NCI-H446 (cell line): ENCODE results near the gene ABHD11.
"Not testable (repeated sequence)": the region's sequence is repeated elsewhere in the genome, so short reads cannot be mapped to it uniquely, and the experiment has no call there.

Experiments used
- DNase-seq, 2 experiments: peaks; one replicate each; lab custom pipeline; 2025; lab: John Stamatoyannopoulos, UW

Gene ABHD11

DNA sequence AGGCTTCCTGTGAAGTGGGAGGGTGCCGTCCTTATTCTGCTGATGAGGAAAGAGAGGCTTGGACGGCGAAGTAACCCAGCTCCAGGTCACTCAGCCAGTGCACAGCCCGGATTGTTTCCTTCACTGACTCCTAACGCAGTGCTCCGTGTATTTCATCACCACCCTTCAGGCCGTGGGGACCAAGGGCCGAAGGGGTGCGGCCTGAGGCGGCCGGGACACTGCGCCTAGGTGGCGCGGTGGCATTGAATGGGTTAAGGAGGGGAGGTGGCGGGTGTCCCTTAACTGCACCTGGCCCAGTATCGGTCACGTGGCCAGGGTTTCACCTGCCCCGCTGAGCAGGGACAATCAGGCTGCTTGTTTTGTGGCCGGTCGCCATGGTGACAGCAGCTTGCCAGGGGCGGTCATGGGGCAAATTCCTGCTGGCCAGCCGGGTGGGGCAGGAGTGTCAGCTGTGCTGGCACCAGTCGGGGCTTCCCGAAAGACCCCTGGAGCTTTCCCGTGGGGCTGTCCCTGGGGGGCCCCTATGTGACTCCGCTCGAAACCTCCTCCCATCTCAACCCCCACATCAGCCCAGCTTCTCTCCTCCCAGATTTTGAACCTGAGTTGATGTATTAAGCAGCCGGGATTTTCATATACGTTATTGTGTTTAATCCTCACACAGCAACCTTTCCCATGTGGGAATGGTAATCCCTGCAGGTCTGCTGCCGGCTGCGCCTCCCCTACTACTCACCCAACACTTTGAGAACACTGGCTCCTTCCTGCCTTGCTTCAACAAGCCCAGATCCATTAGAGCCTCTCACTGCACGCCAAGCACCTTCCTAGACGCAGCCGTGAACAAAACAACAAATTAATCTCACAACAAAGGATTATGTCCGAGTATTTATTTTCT is 4.4 kb upstream of the ABHD11 start:
- DNase-seq = no peak

DNA sequence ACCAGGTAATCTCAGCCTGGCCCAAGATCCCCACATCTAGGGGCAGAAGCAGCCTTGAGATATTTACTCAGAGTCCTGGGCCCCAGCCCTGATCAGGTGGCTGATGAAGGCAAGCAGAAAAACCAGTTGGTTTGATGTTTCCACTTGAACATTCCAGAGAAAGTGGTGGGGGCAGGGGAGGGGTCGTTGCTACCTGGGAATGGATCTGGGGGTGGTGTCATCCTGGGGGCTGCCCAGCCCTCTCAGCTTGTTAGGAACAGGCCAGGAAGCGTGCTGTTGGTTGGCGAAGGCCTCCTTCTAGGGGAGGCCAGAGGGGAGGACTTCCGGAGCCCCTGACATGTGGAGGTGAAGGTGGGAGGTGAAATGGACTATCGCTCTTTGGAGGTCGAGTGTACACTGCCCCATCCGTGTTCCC is 3.7 kb upstream of the ABHD11 start:
- DNase-seq = no peak

DNA sequence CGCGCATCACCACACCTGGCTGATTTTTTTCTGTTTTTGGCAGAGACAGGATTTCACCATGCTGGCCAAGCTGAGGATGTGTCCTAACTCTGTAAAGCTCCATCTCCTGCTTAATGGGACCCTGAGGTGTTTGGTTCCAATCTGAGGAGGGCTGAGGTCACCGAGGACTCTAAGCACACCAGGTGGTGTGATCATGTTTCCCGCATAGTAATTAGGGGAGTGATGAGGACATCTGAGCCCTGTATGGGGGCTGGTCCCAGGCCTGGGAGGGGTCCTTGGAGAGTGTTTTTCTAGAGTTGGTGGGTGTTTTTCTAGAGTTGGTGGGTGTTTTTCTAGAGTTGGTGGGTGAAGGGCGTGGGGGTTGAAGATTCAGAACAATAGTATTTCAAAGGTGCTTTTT is 3.0 kb upstream of the ABHD11 start:
- no peak for DNase-seq

DNA sequence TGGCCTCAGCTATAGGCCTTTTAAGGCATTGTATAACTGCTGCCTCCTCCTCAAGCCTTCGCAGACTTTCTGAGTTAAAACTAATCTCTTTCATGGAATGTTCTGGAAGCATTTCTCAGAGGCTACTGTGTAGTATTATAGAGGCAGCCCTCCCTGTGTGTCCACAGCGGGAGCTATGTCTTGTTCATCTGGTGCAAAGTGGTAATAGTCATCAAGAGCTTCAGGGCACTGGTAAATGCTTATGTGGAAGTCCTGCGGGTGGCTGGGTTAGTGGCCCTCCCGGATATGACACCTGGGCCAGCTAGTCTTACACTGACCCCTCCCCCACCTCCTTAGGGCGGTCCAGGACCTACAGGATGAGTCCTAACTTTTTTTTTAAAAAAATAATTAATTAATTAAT is 2.2 kb upstream of the ABHD11 start:
- no peak for DNase-seq

DNA sequence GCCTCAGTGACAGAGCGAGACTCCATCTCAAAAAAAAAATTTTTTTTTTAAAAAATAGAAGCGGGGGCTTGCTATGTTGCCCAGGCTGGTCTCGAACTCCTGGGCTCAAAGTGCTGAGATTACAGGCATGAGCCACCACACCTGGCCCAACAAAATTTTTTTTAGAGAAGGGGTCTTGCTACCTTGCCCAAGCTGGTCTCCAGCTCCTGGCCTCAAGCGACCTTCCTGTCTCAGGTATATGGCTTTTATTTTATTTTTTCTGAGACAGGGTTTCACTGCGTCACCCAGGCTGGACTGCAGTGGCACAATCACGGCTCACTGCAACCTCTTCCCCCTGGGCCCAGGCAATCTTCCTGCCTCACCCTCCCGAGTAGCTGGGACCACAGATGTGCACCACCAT is 1.6 kb upstream of the ABHD11 start:
- no peak for DNase-seq

DNA sequence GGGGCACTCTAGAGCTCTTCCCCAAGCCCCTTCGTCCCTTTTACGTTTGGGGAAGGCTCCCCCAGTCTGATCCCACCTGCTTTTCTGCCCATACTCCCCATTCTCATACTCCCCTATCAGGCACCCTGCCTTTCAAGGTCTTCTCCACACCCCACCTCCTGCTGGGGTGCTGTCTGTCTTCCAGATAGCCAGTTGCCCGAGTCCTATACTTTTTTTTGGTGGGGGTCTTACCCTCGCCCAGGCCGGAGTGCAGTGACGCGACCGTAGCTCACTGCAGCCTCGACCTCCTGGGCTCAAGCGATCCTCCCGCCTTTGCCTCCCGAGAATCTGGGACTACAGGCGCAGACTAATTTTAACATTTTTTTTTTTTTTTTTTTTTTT is 775 bp upstream of the ABHD11 start:
- DNase-seq = no peak

DNA sequence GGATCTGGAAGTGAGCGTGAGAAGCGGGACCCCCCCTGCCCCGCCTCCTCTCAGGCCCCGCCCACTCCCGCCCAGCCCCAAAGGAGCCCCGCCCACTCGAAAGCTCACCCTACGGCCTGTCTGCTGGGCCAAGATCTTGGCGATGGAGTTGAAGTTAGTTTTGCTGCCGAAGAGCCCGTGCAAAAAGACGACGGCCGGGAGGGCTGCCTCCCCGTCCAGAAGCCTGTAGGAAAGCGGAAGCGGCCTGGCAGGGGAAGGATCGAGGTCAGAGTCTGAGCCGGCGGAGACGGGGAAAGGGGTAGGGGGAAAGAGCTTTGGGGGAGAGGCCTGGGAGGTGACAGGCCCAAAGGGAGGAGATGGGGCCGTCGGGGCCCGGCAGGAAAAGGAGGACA is 386 bp downstream of the ABHD11 start:
- DNase-seq = peak in 1 of 2 experiments; percentile 45

DNA sequence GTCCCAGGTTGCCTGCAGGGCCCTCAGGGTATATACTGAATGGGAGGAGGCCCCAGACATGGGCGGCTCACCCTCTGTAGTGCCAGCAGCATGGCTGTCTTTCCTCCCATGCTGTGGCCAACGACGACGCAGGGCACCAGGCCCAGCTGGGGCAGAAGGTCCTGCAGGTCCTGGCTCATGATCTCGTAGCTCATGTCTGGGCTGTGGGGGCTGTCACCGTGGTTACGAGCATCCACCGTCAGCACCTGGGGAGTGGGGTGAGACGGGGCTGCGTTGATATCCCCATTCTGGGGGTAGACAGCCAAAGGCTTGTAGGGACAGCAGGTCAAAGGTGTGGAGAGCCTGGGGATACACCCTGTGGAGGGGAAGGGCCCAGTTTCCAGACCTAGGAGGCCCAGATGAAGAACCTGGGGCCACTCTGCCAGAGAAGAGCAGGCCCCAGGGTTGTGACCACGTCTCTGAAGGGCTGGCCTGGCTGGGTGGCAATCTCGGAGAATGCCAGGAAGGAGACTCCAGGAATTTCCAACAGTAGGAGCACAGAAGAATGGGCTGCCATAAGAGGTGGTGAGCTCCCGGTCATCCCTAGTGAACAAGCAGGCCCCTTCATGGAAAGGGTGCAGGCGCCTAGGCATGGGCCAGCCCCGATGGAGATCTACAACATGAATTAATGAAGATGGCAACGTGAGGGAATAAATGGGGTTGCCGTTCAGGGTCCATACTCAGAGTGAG is 947 bp downstream of the ABHD11 start:
- no peak for DNase-seq

DNA sequence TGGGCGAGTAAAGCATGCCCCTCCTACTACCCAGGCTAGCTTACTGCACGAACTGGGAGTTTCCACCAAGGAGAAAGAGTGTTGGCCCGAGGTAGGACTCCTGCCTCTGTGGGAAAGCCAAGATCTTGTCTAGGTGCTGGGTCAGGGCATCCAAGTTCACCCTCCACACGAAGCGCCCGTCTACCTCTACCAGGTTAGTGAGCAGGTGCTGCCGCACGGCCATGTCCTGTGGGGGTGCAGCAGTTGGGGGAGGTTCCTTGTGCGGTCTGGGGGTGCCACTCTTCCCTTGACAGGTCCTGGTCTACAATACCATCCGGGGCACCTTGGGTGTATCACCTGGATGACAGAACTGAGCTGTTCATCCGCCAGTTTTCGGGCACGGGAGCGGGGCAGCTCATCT is 1.7 kb downstream of the ABHD11 start:
- DNase-seq = no peak

DNA sequence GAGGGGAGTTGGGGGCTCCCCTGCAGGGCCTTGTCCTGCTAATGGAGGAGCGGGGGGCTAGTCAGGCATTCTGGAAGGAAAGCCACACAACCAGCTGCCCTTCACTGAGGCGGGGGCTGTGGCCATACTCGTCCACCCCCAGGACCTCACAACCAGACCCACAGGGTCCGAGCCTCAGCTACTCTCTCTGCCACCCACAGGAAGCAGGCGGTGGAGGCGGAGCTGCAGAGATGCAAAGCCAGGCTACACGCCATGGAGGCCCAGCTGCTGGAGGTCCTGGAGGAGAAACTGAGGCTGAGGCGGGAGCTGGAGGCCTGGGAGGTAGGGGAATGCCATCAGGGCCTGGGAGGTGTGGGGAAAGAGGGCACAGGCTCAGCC is 3.1 kb downstream of the ABHD11 start:
- DNase-seq = no peak

DNA sequence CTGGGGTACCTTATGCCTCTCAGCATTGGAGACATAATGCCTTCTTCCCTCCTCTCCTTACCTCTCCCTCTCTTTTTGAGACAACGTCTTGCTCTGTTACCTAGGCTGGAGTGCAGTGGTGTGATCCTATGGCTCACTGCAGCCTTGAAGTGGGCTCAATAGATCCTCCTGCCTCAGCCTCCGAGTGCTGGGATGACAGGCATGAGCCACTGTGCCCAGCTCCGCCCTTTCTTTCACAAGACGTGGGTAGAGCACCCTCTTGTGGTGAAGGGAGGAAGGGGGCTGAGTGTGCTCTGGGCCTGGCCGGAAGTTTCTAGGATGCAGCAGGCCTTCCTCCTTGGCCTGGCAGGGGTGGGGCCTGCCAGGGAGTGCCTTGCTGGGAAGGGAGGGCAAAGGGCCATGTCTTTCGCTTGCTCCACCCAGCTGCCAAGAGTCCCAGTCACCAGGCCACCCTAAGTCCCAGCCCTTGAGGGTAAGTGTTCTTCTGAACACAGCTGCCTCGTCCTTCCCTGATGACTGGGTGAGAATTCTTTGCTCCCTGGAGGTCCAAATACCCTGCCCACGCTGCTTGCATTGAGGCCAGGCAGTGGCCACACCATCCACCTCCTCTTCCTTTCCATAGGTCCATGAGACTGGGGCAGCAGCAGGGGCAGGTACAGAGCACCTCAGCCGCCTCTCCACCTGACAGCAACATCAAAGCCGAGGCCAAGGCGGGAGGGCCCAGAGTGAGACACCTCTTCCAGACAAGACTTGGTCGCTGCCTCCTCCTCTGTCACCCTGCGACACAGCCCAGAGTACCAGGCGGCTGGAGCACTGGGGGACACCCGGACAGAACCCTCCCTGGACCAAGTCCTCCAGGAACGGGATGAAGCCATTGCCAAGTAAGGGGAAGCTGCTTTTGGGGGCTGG is 3.7 kb downstream of the ABHD11 start:
- DNase-seq = peak; percentile 49 to 72

DNA sequence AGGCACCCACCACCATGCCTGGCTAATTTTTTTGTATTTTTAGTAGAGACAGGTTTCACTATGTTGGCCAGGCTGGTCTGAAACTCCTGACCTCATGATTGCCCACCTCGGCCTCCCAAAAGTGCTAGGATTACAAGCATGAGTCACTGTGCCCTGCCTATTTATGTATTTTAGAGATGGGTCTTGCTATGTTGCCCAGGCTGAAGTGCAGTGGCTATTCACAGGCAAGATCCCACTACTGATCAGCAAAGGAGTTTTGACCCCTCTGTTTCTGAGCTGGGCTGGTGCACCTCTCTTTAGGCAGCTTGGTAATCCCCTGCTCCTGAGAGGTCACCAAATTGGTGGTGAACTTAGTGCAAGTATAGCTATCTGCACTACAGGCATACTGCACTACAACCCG is 6.2 kb downstream of the ABHD11 start:
- no peak for DNase-seq

DNA sequence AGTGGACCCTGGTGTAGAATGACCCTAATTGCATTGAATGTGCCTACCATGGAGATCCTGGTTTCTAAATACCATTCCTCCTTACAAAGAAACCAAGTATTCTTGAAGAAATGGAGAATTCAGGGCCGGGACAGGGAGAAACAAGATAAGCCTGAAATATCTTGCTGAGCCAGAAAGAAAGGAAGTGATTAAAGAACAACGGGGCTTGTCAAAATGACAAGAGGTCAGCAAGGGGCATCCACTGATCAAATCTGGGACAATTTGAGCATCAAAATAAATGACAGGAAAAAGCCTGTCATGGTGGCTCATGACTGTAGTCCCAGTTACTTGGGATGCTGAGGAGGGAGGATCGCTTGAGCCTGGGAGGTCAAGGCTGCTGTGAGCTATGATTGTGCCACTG is 8.1 kb downstream of the ABHD11 start:
- DNase-seq = no peak

DNA sequence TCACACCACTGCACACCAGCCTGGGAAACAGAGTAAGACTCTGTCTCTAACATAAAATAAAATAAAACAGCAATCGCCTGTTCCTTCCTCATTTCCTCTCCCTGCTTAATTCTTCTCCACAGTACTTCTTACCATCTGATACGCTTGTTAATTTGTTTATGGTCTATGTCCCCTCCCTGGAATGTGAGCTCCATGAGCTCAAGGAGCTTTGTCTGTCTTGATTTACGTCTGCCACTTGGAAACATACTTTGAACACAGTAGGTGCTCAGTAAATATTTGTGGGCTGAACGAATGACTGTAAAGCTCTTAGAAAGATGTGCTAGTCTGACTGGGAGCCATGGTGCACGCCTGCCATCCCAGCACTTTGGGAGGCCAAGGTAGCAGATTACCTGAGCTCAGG is 10.1 kb downstream of the ABHD11 start:
- no peak for DNase-seq

DNA sequence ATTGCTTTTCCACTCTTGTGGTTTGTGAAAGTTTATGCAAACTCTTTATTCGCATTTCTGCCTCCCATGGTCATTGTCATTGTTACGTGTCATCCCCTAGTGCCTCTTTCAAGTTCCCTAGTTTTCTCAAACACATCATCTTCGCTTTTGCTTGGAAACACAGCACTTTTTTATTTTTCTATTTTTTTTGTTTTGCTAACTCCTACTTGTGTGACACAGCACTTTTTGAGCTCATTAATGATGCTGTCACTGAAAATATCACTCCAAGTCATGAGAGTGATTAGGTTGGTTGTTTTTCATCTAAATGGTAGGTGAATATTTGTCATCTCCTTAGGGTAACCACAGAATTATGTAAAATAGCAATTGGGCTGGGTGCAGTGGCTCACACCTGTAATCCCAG is 10.7 kb downstream of the ABHD11 start:
- no peak for DNase-seq

DNA sequence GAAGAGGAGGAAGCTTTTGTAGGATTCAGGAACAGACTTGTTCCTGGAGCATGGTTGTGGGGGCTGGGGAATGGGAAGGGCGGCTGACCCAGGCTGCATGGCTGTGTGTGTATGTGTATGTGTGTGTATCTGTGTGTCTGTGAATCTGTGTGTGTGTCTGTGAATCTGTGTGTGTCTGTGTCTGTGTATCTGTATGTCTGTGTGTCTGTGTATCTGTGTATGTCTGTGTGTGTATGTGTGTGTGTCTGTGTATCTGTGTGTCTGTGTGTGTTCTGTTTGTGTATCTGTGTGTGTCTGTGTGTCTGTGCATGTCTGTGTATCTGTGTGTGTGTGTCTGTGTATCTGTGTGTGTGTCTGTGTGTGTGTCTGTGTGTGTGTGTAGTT is 12.5 kb downstream of the ABHD11 start:
- DNase-seq = no peak

DNA sequence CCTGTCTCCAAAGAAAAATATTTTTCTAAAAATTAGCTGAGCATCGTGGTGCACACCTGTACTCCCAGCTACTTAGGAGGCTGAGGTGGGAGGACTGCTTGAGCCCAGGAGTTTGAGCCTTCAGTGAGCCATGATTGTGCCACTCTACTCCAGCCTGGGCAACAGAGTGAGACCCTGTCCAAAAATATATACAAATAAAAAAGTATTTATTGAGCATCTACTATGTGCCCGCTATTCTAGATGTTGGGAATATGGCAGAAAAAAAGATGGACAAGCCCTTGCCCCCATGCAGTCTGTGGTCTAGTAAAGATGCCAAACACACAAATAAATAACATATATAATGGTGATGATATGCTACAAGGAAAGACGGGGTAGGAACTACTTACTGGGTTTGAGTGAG is 14.8 kb downstream of the ABHD11 start:
- no peak for DNase-seq

DNA sequence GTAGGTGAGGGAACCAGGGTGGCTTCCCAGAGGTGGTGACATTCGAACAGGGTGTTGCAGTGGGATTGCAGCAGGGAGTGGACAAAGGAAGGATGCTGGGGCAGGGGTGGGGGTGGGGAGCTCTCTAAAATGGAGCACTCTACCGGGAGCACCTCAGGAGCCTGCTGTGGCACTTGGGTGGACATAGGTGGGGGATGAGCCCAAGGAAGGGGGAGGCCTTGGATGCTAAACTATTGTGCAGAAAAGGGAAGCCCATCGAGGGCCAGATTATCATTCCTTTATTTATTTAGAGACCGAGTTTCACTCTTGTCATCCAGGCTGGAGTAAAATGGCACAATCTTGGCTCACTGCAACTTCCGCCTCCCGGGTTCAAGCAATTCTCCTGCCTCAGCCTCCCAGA is 15.8 kb downstream of the ABHD11 start:
- no peak for DNase-seq

DNA sequence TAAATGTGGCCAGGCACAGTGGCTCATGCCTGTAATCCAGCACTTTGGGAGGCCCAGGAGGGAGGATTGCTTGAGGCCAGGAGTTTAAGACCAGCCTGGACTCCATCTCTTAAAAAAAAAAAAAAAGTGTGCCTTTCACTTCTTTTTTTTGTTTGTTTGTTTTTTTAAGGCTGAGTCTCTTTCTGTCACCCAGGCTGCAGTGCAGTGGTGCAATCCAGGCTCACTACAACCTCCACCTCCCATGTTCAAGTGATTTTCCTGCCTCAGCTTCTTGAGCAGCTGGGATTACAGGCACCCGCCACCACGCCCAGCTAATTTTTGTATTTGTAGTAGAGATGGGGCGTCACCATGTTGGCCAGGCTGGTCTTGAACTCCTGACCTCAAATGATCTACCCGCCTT is 16.4 kb downstream of the ABHD11 start:
- DNase-seq = not testable (repeated sequence)

DNA sequence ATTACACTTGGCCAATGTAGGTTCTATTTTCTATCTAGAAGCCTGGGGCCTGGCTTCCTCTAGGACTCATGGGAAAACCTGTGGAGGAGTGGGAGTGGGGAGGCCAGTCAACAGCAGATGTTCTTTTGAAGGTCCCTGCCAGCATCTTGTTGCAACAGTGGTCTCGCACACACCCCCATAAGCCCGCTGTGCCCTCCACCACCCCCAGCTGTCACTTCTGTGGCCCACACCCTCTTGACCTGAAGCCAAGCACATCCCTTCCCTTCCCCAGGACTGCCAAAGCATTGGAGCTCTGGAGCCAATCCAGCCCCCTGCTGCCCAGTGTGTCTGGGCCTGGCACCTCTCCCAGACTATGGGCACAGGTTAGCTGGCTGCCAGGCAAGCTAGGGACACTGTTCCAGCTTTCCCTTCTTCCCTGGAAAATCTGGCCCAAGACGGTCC is 17.2 kb downstream of the ABHD11 start:
- peak; percentile 85 to 95 for DNase-seq

DNA sequence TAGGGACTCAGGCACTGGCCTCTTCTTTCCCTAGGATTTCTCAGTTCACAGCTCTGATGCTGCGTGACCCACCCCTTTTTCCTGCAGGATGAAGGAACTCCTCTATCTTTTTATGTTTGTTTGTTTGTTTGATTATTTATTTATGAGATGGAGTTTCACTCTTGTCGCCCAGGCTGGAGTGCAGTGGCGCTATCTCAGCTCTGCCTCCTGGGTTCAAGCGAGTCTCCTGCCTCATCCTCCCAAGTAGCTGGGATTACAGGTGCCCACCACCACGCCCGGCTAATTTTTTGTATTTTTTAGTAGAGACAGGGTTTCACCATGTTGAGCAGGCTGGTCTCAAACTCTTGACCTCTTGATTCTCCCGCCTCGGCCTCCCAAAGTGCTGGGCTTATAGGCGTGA is 18.2 kb downstream of the ABHD11 start:
- DNase-seq = not testable (repeated sequence)

DNA sequence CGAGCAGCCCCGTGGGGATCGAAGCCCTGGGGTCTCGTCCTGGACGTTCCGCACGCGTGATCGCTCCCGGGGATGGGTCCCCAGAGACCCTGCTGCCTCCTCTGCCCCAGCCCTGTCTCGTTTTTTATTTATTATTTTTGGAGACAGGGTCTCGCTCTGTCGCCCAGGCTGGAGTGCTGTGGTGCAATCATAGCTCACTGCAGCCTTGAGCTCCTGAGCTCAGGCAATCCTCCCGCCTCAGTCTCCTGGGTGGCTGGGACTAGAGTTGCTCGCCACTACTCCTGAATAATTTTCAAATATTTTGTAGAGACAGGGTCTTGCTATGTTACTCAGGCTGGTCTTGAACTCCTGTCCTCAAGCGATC is 18.8 kb downstream of the ABHD11 start:
- no peak for DNase-seq
